Osteocyte (in vitro differentiated cells): ENCODE results near the gene OR8A1. TPM values are rescaled to one million over a fixed set of nuclear protein-coding genes. Genes with fewer than 3 reads are reported as not detected.

Experiments used
- DNase-seq: peaks from one replicate; pipeline ENCODE4 v3.0.0; 2021; ENCODE audit warnings: mixed read lengths; ENCODE audit not compliant: unreplicated experiment; ENCODE audit errors: extremely low spot score
- H3K27ac Mint-ChIP-seq: one replicate; pipeline ENCODE4 v1.8.0; 2021; ENCODE audit warnings: mild to moderate bottlenecking, mixed read lengths; ENCODE audit not compliant: unreplicated experiment
- H3K27me3 Mint-ChIP-seq: one replicate; pipeline ENCODE4 v1.8.0; 2021; ENCODE audit warnings: mixed read lengths; ENCODE audit not compliant: unreplicated experiment
- H3K36me3 Mint-ChIP-seq: one replicate; pipeline ENCODE4 v1.8.0; 2021; ENCODE audit warnings: mixed read lengths; ENCODE audit not compliant: unreplicated experiment
- H3K4me1 Mint-ChIP-seq: one replicate; pipeline ENCODE4 v1.8.0; 2021; ENCODE audit warnings: mixed read lengths; ENCODE audit not compliant: unreplicated experiment
- H3K4me3 Mint-ChIP-seq: one replicate; pipeline ENCODE4 v1.8.0; 2021; ENCODE audit warnings: mild to moderate bottlenecking, moderate library complexity, mixed read lengths; ENCODE audit not compliant: unreplicated experiment
- H3K9me3 Mint-ChIP-seq: one replicate; pipeline ENCODE4 v1.8.0; 2021; ENCODE audit warnings: mixed read lengths; ENCODE audit not compliant: unreplicated experiment
- total RNA-seq: library from RNA; stranded (reverse); gene quantifications from 2 replicates; pipeline ENCODE4 v1.2.1, GENCODE V29; 2021
- TF ChIP-seq, protein P1 (sequence below): fragments of 200-600 bp; sonication (generic); IDR thresholded peaks from 2 replicates; pipeline ENCODE4 v1.5.0; 2021; ENCODE audit warnings: antibody characterized with exemption, mild to moderate bottlenecking, moderate library complexity

The OR8A1 gene
- total RNA-seq, 1 donor from 2014 or later, result not detected

DNA sequence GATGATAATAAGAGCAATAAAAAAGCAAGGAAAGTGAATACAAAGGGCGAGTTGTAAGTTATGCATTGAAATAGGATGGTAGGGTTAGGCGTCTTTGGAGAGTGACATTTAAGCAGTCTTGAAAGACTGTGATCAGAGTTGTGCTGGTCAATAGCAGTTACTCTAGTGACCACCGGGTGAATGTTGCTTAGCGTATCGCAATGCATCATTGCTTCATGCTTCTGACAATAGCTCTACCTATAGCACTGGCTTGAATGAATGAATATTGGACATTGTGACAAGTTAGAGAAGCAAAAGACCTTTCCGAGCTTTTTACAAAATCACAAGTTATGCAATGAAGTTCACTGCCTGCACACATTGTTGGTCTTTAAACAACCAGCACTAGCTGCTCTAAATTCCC lies 18.6 kb upstream of the OR8A1 start:
- no peak for DNase-seq

DNA sequence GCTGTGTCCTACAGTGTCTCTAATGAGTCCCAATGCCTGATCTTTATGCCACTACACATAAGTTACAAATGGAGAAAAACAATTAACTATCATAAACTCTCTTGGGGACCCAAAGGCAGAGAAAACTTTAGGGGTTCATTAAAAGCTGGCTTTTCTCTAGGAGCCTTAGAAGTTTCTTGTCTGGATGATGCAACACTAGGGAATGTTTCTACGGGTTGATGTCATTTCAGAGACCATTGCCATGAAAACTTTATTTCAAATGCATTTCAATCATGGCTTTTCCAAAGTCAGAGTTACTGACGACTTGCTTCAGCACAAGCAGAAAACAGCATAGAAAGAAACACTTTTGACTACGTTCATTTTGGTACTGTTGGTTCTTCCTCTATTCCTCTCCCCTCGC lies 17.8 kb upstream of the OR8A1 start:
- H3K27ac Mint-ChIP-seq, result no peak overlapping the region
- DNase-seq, result no peak

More for the DNA sequence above, 18.6 kb upstream of the OR8A1 start:
- TF ChIP-seq, protein P1, sequence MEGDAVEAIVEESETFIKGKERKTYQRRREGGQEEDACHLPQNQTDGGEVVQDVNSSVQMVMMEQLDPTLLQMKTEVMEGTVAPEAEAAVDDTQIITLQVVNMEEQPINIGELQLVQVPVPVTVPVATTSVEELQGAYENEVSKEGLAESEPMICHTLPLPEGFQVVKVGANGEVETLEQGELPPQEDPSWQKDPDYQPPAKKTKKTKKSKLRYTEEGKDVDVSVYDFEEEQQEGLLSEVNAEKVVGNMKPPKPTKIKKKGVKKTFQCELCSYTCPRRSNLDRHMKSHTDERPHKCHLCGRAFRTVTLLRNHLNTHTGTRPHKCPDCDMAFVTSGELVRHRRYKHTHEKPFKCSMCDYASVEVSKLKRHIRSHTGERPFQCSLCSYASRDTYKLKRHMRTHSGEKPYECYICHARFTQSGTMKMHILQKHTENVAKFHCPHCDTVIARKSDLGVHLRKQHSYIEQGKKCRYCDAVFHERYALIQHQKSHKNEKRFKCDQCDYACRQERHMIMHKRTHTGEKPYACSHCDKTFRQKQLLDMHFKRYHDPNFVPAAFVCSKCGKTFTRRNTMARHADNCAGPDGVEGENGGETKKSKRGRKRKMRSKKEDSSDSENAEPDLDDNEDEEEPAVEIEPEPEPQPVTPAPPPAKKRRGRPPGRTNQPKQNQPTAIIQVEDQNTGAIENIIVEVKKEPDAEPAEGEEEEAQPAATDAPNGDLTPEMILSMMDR, result no peak
- Mint-ChIP-seq H3K9me3 (no peaks in the 10 kb centered on the region), H3K27me3 (no peaks in the 10 kb centered on the region), H3K27ac (no peak overlapping the region), H3K4me3 (no peak overlapping the region), H3K4me1 (no peaks in the 10 kb centered on the region), H3K36me3 (no peaks in the 10 kb centered on the region)

DNA sequence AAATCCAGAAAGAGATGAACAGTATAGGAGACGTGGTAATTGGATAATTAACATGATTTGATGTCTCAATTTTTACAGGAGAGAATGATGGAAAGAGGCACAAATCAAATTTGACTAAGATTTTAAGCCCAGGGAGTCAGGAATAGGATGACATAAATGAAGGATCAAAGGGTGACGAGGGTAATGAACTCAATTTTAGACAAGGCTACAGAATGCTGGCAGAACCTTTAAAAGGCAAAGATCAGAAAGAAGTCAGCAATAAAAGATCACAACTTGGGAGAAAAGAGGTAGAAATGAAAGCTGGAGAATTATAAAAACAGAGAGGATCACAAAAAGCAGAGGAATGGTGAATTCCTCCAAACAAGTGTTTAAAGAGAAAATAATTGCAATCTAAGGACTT lies 13.0 kb upstream of the OR8A1 start:
- H3K27me3 Mint-ChIP-seq, result peaks cover 8% of the 10 kb centered on the region

More for the DNA sequence above, 17.8 kb upstream of the OR8A1 start:
- Mint-ChIP-seq H3K4me1 (no peaks in the 10 kb centered on the region), H3K36me3 (no peaks in the 10 kb centered on the region), H3K9me3 (no peaks in the 10 kb centered on the region), H3K27me3 (no peaks in the 10 kb centered on the region), H3K4me3 (no peak overlapping the region)
- TF ChIP-seq, protein P1, result no peak

DNA sequence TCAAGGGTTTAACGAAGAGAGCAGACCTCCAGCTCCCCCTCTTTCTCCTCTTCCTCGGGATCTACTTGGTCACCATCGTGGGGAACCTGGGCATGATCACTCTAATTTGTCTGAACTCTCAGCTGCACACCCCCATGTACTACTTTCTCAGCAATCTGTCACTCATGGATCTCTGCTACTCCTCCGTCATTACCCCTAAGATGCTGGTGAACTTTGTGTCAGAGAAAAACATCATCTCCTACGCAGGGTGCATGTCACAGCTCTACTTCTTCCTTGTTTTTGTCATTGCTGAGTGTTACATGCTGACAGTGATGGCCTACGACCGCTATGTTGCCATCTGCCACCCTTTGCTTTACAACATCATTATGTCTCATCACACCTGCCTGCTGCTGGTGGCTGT lies 363 bp downstream of the OR8A1 start:
- Mint-ChIP-seq H3K27ac (no peak overlapping the region), H3K9me3 (no peaks in the 10 kb centered on the region), H3K4me3 (no peak overlapping the region), H3K27me3 (peaks cover 27% of the 10 kb centered on the region), H3K36me3 (no peaks in the 10 kb centered on the region), H3K4me1 (no peaks in the 10 kb centered on the region)
- TF ChIP-seq, protein P1, result no peak
- DNase-seq, result no peak

More for the DNA sequence above, 13.0 kb upstream of the OR8A1 start:
- Mint-ChIP-seq H3K4me3 (no peak overlapping the region), H3K4me1 (no peaks in the 10 kb centered on the region), H3K27ac (no peak overlapping the region), H3K9me3 (no peaks in the 10 kb centered on the region), H3K36me3 (no peaks in the 10 kb centered on the region)
- TF ChIP-seq, protein P1, result no peak
- no peak for DNase-seq

DNA sequence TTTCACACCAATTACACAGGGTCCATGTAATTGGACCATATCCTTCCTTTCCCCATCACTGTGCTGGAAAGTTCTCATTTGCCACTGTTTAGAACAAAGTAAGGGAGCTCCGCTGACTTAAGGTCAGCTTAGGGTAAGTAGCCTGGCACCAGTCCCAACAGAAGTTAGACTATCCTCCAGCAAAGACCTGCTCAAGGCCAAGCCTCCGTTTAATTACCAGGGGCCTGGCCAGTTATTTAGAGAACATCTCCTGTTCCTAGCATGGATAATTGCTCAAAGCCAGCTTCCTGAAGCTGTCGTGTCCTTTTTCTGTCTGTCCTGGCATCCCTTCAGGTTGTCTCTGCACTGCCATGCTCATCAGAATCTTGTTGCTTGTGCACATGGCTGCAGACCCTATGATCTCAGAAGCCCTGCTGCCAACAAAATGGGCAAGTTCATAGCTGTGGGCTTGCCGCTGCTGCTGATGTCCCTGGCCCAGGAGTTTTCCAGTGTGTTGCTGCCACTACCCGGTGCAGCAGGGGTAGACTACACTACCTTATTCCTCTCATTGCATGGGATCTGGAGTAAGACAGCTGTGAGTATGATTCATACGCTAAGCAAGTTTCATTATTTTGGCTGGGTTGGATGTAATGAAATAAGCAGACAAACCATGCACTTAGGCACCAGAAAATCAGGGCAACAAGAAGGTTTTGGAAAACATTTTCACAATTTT lies 8.1 kb downstream of the OR8A1 start:
- Mint-ChIP-seq H3K4me3 (no peak overlapping the region), H3K27ac (no peak overlapping the region), H3K36me3 (no peaks in the 10 kb centered on the region), H3K27me3 (peaks cover 17% of the 10 kb centered on the region), H3K4me1 (no peaks in the 10 kb centered on the region), H3K9me3 (no peaks in the 10 kb centered on the region)
- TF ChIP-seq, protein P1, result no peak
- no peak for DNase-seq
